ENCODE results near the gene ABCC4.

Gene ABCC4

GRCh38 chr13:95122063-95122462, 179.2 kb downstream of the ABCC4 start:
- Mint-ChIP-seq H3K27ac (peak overlapping the region; percentile 27), H3K4me1 (ENCODE audit: low read depth) (peaks cover 8% of the 10 kb centered on the region), H3K36me3 (ENCODE audit: low read depth) (peaks cover 4% of the 10 kb centered on the region), H3K9me3 (no peaks in the 10 kb centered on the region), H3K4me3 (peak overlapping the region; percentile 4), H3K27me3 (ENCODE audit: low read depth) (no peaks in the 10 kb centered on the region)
- DNase-seq (ENCODE audit: low spot score) = no peak

GRCh38 chr13:95121516-95121915, 179.7 kb downstream of the ABCC4 start:
- no peak overlapping the region for H3K4me3 Mint-ChIP-seq
- DNase-seq (ENCODE audit: low spot score) = no peak
- no peaks in the 10 kb centered on the region for H3K27me3 Mint-ChIP-seq (ENCODE audit: low read depth)
- no peaks in the 10 kb centered on the region for H3K9me3 Mint-ChIP-seq
- no peak overlapping the region for H3K27ac Mint-ChIP-seq
- peaks cover 8% of the 10 kb centered on the region for H3K4me1 Mint-ChIP-seq (ENCODE audit: low read depth)
- peaks cover 4% of the 10 kb centered on the region for H3K36me3 Mint-ChIP-seq (ENCODE audit: low read depth)

DNA sequence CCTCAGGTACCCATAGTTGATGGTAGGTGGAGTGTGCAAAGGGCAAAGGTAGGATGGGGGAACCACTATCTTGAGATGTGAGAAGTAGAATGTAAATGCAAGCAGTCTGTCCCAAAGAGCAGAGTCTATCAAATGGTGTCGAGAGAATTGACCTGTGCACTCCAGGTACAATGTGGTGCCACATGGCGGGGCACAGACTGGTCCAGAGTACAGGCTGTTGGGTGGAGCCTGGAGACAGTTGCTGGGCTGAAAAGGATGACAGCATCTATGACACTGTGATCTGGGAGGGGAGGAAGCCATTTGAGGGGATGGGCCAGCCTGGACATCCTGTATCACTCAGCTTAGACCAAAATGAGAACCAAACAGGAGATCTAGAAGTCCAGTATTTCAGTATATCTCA, 180.6 kb downstream of the ABCC4 start:
- no peak overlapping the region for H3K27ac Mint-ChIP-seq
- peaks cover 4% of the 10 kb centered on the region for H3K36me3 Mint-ChIP-seq (ENCODE audit: low read depth)
- H3K4me3 Mint-ChIP-seq = no peak overlapping the region

DNA sequence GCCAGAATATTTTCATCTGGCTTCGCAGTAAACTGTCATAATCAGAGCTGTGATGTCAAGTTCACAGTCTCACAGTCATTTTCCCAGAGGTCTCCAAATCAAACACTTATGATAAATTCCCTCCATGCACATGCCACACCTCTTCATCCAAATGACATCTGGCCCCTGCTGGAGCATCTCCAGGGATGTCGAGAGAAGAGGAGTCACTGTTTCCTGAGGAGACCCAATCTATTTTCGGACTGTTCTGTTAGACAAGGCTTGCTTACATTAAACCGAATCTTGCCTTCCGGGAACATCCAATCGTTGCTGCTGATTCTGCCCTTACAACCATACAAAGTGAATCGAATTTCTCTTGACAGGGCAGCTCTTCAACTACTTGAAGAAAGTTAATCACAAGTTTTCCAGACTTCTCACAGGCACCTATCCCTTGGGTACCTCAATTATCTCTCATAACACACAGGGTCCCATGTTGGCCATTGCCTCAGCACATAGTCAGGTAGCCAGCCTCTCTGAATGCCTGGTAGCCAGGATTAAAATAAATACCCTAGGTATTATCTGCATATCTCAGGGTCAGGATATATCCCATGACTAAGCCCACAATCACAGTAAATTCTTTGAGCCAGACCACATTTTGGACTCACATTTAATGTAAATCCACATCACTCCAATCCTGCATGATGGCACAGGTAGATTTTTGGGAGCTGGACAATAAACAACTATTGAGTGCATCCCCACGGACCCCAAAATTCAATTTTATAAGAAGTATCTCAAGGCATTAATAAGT, 182.5 kb downstream of the ABCC4 start:
- peaks cover 8% of the 10 kb centered on the region for H3K4me1 Mint-ChIP-seq (ENCODE audit: low read depth)
- H3K9me3 Mint-ChIP-seq = no peaks in the 10 kb centered on the region
- H3K36me3 Mint-ChIP-seq (ENCODE audit: low read depth) = peaks cover 4% of the 10 kb centered on the region
- H3K4me3 Mint-ChIP-seq = no peak overlapping the region
- no peaks in the 10 kb centered on the region for H3K27me3 Mint-ChIP-seq (ENCODE audit: low read depth)
- no peak for DNase-seq (ENCODE audit: low spot score)
- H3K27ac Mint-ChIP-seq = no peak overlapping the region

More for the DNA sequence above, 180.6 kb downstream of the ABCC4 start:
- H3K4me1 Mint-ChIP-seq (ENCODE audit: low read depth) = peaks cover 8% of the 10 kb centered on the region
- no peaks in the 10 kb centered on the region for H3K27me3 Mint-ChIP-seq (ENCODE audit: low read depth)
- no peak for DNase-seq (ENCODE audit: low spot score)
- no peaks in the 10 kb centered on the region for H3K9me3 Mint-ChIP-seq

DNA sequence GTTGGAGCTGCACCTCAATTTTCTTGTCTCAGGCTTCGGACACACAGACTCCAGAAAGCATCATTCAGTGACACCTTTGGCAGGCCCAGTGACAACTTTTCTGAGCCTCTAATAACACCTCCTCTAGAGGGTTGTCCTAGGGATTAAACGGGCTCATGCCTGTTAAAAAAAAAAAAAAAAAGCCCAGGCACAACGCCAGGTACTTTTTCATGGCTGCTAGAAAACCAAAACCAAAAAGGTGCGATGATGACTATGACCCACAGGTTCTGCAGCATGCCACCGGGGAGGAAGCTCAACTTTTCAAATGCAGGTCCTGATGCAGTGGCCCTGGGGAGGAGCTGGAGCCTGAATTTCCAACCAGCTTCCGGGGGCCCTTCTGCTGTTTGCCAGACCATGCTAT, 184.2 kb downstream of the ABCC4 start:
- DNase-seq (ENCODE audit: low spot score) = no peak
- peaks cover 6% of the 10 kb centered on the region for H3K4me1 Mint-ChIP-seq (ENCODE audit: low read depth)
- no peaks in the 10 kb centered on the region for H3K27me3 Mint-ChIP-seq (ENCODE audit: low read depth)
- H3K36me3 Mint-ChIP-seq (ENCODE audit: low read depth) = peaks cover 4% of the 10 kb centered on the region
- H3K9me3 Mint-ChIP-seq = no peaks in the 10 kb centered on the region
- no peak overlapping the region for H3K4me3 Mint-ChIP-seq
- H3K27ac Mint-ChIP-seq = no peak overlapping the region

DNA sequence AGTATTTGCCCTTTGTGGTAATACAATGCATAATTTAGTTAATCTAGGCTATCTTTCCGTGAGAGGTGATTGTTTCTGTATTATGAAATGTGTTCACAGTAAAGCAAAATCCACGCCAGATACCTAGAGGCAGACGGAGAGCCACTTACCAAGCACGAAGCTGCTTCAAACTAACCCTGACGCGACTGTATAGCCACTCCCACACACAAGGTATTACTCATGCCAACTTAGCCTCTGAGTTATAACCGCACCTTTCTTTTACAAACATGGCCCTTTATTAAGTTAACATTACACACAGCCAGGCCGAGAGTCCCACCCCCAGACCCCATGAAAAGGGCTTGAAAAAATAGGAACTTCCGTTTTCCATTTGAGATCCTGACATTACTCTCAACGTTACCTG, 185.7 kb downstream of the ABCC4 start:
- peaks cover 1% of the 10 kb centered on the region for H3K36me3 Mint-ChIP-seq (ENCODE audit: low read depth)
- H3K4me1 Mint-ChIP-seq (ENCODE audit: low read depth) = peaks cover 2% of the 10 kb centered on the region
- no peaks in the 10 kb centered on the region for H3K27me3 Mint-ChIP-seq (ENCODE audit: low read depth)
- H3K9me3 Mint-ChIP-seq = no peaks in the 10 kb centered on the region
- no peak overlapping the region for H3K4me3 Mint-ChIP-seq
- DNase-seq (ENCODE audit: low spot score) = no peak
- H3K27ac Mint-ChIP-seq = no peak overlapping the region

DNA sequence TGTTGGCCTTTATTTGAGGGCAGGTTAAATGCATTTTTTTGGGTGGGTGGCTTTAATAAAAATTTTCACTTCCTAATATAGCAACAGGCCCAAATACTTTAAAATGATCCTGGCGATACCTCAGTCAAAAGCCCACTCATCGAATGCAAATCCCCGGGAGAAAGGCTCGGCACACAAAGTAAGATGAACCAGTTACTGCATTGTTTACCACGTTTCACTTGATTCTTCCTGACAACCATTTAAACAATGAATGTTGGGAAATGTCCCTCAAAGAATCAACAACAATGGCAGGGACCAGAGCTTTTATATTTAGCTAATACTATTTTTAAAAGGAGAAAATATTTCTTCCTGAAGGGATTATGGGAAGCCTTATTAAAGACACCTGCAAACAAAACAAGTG, 187.7 kb downstream of the ABCC4 start:
- Mint-ChIP-seq H3K27ac (no peak overlapping the region), H3K36me3 (ENCODE audit: low read depth) (peaks cover 6% of the 10 kb centered on the region), H3K27me3 (ENCODE audit: low read depth) (no peaks in the 10 kb centered on the region), H3K4me3 (no peak overlapping the region), H3K9me3 (peaks cover 5% of the 10 kb centered on the region), H3K4me1 (ENCODE audit: low read depth) (peaks cover 2% of the 10 kb centered on the region)
- DNase-seq (ENCODE audit: low spot score) = no peak

GRCh38 chr13:95112883-95113282, 188.4 kb downstream of the ABCC4 start:
- H3K4me1 Mint-ChIP-seq (ENCODE audit: low read depth) = peaks cover under 1% of the 10 kb centered on the region
- H3K36me3 Mint-ChIP-seq (ENCODE audit: low read depth) = peaks cover 7% of the 10 kb centered on the region
- no peak overlapping the region for H3K4me3 Mint-ChIP-seq
- H3K27ac Mint-ChIP-seq = no peak overlapping the region
- peaks cover 6% of the 10 kb centered on the region for H3K9me3 Mint-ChIP-seq
- DNase-seq (ENCODE audit: low spot score) = no peak
- H3K27me3 Mint-ChIP-seq (ENCODE audit: low read depth) = no peaks in the 10 kb centered on the region

- H3K9me3 Mint-ChIP-seq = peaks cover 6% of the 10 kb centered on the region
- no peak for DNase-seq (ENCODE audit: low spot score)
- H3K4me1 Mint-ChIP-seq (ENCODE audit: low read depth) = no peaks in the 10 kb centered on the region
- H3K36me3 Mint-ChIP-seq (ENCODE audit: low read depth) = peaks cover 11% of the 10 kb centered on the region
- no peak overlapping the region for H3K4me3 Mint-ChIP-seq
- no peak overlapping the region for H3K27ac Mint-ChIP-seq
- H3K27me3 Mint-ChIP-seq (ENCODE audit: low read depth) = no peaks in the 10 kb centered on the region
Measured at GRCh38 chr13:95111608-95112007, 189.6 kb downstream of the ABCC4 start.

- Mint-ChIP-seq H3K9me3 (peaks cover 6% of the 10 kb centered on the region), H3K4me1 (ENCODE audit: low read depth) (peaks cover 3% of the 10 kb centered on the region), H3K27me3 (ENCODE audit: low read depth) (no peaks in the 10 kb centered on the region), H3K4me3 (no peak overlapping the region), H3K27ac (no peak overlapping the region), H3K36me3 (ENCODE audit: low read depth) (peaks cover 15% of the 10 kb centered on the region)
- DNase-seq (ENCODE audit: low spot score) = no peak
Measured at GRCh38 chr13:95106562-95106961, 194.7 kb downstream of the ABCC4 start.

DNA sequence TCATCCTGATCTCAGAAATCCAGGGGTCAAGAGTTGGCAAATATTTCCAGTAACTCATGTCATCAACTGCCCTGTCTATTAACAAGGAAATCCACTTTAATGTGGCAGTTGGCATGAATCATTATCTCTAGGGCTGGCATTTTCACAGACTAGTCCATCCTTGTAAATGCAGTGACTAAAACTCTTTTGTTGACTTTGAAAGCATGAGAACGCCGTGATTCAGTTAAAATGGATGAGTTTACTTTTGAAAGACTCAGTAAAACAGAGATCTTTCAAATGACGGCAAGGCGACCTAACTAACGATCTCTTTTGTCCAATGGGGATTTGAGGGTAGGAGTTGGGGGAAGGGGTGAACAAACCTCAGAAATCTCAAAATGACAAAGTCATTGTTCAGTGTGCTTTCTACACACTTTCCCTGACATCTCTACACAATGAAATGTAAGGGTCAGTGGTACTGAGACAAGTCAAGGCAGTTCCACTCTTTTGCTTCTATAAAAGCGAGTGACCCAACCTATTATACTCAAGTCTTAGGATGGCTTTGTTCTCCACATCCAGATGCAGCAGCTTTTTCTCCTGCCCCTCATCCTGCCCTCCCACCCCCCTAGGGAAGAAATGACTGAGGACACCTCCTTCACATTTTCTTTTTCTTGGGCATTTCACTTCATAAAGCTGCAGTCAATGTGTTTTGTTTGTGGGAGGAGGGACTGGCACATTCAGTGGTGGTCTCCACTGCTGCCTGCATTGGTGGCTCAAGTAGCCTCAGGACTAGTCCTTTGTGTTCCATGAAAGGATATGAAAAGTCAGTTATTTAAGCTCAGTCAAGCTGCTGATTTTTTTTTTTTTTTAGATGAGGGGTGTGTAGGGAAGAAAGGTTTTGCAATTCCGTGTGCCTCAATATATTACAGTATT, 200.5 kb downstream of the ABCC4 start:
- DNase-seq (ENCODE audit: low spot score) = peak; percentile 18
- Mint-ChIP-seq H3K4me1 (ENCODE audit: low read depth) (peaks cover 6% of the 10 kb centered on the region), H3K36me3 (ENCODE audit: low read depth) (peaks cover 15% of the 10 kb centered on the region), H3K27me3 (ENCODE audit: low read depth) (no peaks in the 10 kb centered on the region), H3K4me3 (no peak overlapping the region), H3K9me3 (peaks cover 26% of the 10 kb centered on the region), H3K27ac (peak overlapping the region; percentile 20)

- DNase-seq (ENCODE audit: low spot score) = no peak
- no peak overlapping the region for H3K27ac Mint-ChIP-seq
Measured at GRCh38 chr13:95099541-95099940, 201.7 kb downstream of the ABCC4 start.

DNA sequence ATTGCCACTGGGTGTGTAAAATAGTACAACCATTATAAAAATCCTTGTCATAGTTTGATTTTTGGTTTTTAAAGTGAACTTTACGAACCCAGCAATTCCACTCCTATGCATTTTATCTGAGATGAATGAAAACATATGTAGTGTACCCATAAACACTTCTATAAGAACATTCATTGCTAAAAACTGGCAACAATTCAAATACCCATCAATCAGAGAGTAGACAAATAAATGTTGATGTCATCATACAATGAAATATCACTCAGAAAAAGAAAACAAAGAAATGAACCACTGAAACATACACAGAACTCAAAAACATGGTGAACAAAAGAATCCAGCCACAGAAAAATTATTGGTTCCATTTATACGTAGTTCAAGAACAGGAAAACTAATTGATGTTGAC, 202.3 kb downstream of the ABCC4 start:
- Mint-ChIP-seq H3K4me3 (no peak overlapping the region), H3K4me1 (ENCODE audit: low read depth) (peaks cover 3% of the 10 kb centered on the region), H3K9me3 (peaks cover 34% of the 10 kb centered on the region), H3K27me3 (ENCODE audit: low read depth) (no peaks in the 10 kb centered on the region), H3K27ac (no peak overlapping the region), H3K36me3 (ENCODE audit: low read depth) (peaks cover 15% of the 10 kb centered on the region)
- no peak for DNase-seq (ENCODE audit: low spot score)

More at GRCh38 chr13:95099541-95099940, 201.7 kb downstream of the ABCC4 start:
- no peaks in the 10 kb centered on the region for H3K27me3 Mint-ChIP-seq (ENCODE audit: low read depth)
- H3K9me3 Mint-ChIP-seq = peaks cover 34% of the 10 kb centered on the region
- H3K36me3 Mint-ChIP-seq (ENCODE audit: low read depth) = peaks cover 17% of the 10 kb centered on the region
- H3K4me3 Mint-ChIP-seq = no peak overlapping the region
- peaks cover 3% of the 10 kb centered on the region for H3K4me1 Mint-ChIP-seq (ENCODE audit: low read depth)

- no peak for DNase-seq (ENCODE audit: low spot score)
- Mint-ChIP-seq H3K9me3 (peaks cover 30% of the 10 kb centered on the region), H3K4me3 (no peak overlapping the region), H3K27me3 (ENCODE audit: low read depth) (no peaks in the 10 kb centered on the region), H3K4me1 (ENCODE audit: low read depth) (peaks cover 6% of the 10 kb centered on the region), H3K27ac (no peak overlapping the region), H3K36me3 (ENCODE audit: low read depth) (peaks cover 18% of the 10 kb centered on the region)
Measured at GRCh38 chr13:95091755-95092154, 209.5 kb downstream of the ABCC4 start.

Data from T-helper 2 cell treated with Interferon-gamma antibody and Interleukin-4, amounts not matched to agents 5 μg/mL and 100 μg/mL, for 36 hours (primary cell).